Heart left ventricle (tissue), 13 donors: Measurements from ENCODE around the gene NTF3.

Experiments
- POLR2A ChIP-seq, 2 donors: fragments of 450-650 bp; IDR thresholded peaks; one replicate each; pipeline ENCODE4 v1.6.1; 2017; ENCODE audit warnings: antibody characterized with exemption in 2 of 2, mild to moderate bottlenecking in 2 of 2, moderate library complexity in 2 of 2
- TF ChIP-seq, protein P1 (sequence below), 12 donors: fragments of 200-600 bp; sonication (generic) in 4 of 12; IDR thresholded peaks; one replicate each; pipeline versions ENCODE4 v1.5.0 to v1.8.0; 2018 to 2022; ENCODE audit warnings: antibody characterized with exemption in 12 of 12, mild to moderate bottlenecking in 5 of 12
- donor health status: ischemic (EF 13 %, LVEDD 7.1; RV severe dilation, severe dysfunction).
- donor health status: DM: no; HTN: yes; CAD: no.
- donor health status: DM: no; HTN: no; CAD: no.
- donor health status: ischemic (EF 25% LVEDD 6.9; RV normal size, moderate dysfunction).
- donor health status: ischemic (EF 25% LVEDD 5.7; RV mildly dilated, moderate dysfunction).
- donor health status: ischemic (EF 35%, LVEDD 5.7; RV mildly dilated, moderate dysfunction).
- donor health status: nonischemic (EF 11% LVEDD 7.7; RV severe dilation, severe dysfunction).
- donor health status: DM: yes; HTN: yes; CAD: no.
- donor health status: PGD.
- donor health status: ischemic (EF 29% LVEDD 5.4; RV normal size, mild dysfunction).
- donor health status: nonischemic (EF 23%, LVEDD 6.1; RV moderate dilation, normal function).

DNA sequence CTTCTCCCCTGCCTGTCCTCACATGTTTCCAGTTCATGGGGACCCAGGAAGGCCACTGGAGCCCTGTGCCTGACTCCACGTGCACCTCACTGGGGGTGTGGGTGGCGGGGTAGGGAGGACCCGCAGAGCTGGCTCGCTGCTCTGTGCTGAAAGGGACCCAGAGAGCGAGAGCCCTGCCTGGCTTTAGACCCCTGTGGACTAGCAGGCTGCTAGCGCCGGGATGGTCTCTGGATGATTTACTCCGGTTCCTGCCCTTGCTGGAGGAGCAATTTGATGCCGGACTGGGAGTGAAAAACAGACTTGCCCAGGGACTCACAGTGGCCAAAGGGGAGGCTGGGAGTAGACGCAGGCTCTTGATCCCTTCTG lies 49.0 kb downstream of the NTF3 start:
- TF ChIP-seq, protein P1, sequence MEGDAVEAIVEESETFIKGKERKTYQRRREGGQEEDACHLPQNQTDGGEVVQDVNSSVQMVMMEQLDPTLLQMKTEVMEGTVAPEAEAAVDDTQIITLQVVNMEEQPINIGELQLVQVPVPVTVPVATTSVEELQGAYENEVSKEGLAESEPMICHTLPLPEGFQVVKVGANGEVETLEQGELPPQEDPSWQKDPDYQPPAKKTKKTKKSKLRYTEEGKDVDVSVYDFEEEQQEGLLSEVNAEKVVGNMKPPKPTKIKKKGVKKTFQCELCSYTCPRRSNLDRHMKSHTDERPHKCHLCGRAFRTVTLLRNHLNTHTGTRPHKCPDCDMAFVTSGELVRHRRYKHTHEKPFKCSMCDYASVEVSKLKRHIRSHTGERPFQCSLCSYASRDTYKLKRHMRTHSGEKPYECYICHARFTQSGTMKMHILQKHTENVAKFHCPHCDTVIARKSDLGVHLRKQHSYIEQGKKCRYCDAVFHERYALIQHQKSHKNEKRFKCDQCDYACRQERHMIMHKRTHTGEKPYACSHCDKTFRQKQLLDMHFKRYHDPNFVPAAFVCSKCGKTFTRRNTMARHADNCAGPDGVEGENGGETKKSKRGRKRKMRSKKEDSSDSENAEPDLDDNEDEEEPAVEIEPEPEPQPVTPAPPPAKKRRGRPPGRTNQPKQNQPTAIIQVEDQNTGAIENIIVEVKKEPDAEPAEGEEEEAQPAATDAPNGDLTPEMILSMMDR (IDR thresholded peaks at IDR 0.05): no peak
- no peak for TF ChIP-seq POLR2A (IDR thresholded peaks at IDR 0.05)
